Neuronal stem cell (in vitro differentiated cells): Measurements from ENCODE around the gene ZBTB20.

Experiments used
- DNase-seq: peaks from one replicate; pipeline ENCODE4 v3.0.0-alpha.2; 2013; ENCODE audit warnings: low spot score
- H2AFZ ChIP-seq: one replicate; pipeline ENCODE4 v1.6.1; 2013; ENCODE audit warnings: mild to moderate bottlenecking, low read length, inconsistent platforms
- H2AK5ac ChIP-seq: 2 replicates; pipeline ENCODE4 v1.6.1; 2013; ENCODE audit warnings: low read depth, mild to moderate bottlenecking, inconsistent platforms, low read length, moderate library complexity, mixed read lengths
- H2BK120ac ChIP-seq: 2 replicates; pipeline ENCODE4 v1.6.1; 2013; ENCODE audit warnings: low read depth, mild to moderate bottlenecking, inconsistent platforms, low read length, moderate library complexity, mixed read lengths
- H2BK12ac ChIP-seq: one replicate; pipeline ENCODE4 v1.6.1; 2013; ENCODE audit warnings: low read length, inconsistent platforms
- H2BK15ac ChIP-seq: 2 replicates; pipeline ENCODE4 v1.6.1; 2013; ENCODE audit warnings: mild to moderate bottlenecking, low read length, inconsistent platforms, mixed read lengths
- H2BK5ac ChIP-seq: one replicate; pipeline ENCODE4 v1.6.1; 2013; ENCODE audit warnings: inconsistent platforms, mild to moderate bottlenecking, low read length, moderate library complexity
- H3K14ac ChIP-seq: one replicate; pipeline ENCODE4 v1.6.1; 2013; ENCODE audit warnings: low read length, inconsistent platforms
- H3K18ac ChIP-seq: 2 replicates; pipeline ENCODE4 v1.6.1; 2013; ENCODE audit warnings: low read length, inconsistent platforms
- H3K23ac ChIP-seq: 2 replicates; pipeline ENCODE4 v1.6.1; 2013; ENCODE audit warnings: low read depth, mild to moderate bottlenecking, mixed read lengths, low read length, inconsistent platforms; ENCODE audit not compliant: poor library complexity
- H3K27ac ChIP-seq: replicated peaks from 3 replicates; pipeline ENCODE4 v1.5.1; 2013; ENCODE audit warnings: low read length, inconsistent platforms
- H3K27me3 ChIP-seq, 3 experiments: 2 replicates each; pipeline ENCODE4 v1.6.1; 2013; ENCODE audit warnings: low read length in 3 of 3, mild to moderate bottlenecking in 2 of 3, inconsistent platforms in 1 of 3, low read depth in 1 of 3, mixed read lengths in 1 of 3, moderate library complexity in 1 of 3; ENCODE audit not compliant: control insufficient read depth in 3 of 3, insufficient read depth in 3 of 3
- H3K36me3 ChIP-seq, 2 donors: replicated peaks in 1 of 2; 2 replicates each; pipeline ENCODE4 v1.6.1; 2013; ENCODE audit warnings: low read length in 2 of 2; ENCODE audit not compliant: control insufficient read depth in 2 of 2, insufficient read depth in 2 of 2
- H3K4ac ChIP-seq: 2 replicates; pipeline ENCODE4 v1.6.1; 2013; ENCODE audit warnings: inconsistent platforms, mild to moderate bottlenecking, low read length, moderate library complexity
- H3K4me1 ChIP-seq, 2 donors: 1 replicate in 1 of 2; 2 replicates in 1 of 2; pipeline ENCODE4 v1.6.1; 2013; ENCODE audit warnings: low read length in 2 of 2, low read depth in 1 of 2; ENCODE audit not compliant: control insufficient read depth in 2 of 2, insufficient read depth in 1 of 2
- H3K4me2 ChIP-seq: one replicate; pipeline ENCODE4 v1.6.1; 2013; ENCODE audit warnings: mild to moderate bottlenecking, low read length, inconsistent platforms; ENCODE audit not compliant: insufficient read depth, poor library complexity, severe bottlenecking
- H3K4me3 ChIP-seq, 2 donors: 2 replicates each; pipeline ENCODE4 v1.5.1; 2013; ENCODE audit warnings: low read length in 2 of 2, mild to moderate bottlenecking in 2 of 2, inconsistent platforms in 1 of 2, moderate library complexity in 1 of 2
- H3K79me1 ChIP-seq: one replicate; pipeline ENCODE4 v1.6.1; 2013; ENCODE audit warnings: low read depth, mild to moderate bottlenecking, inconsistent platforms, low read length, moderate library complexity
- H3K9ac ChIP-seq: one replicate; pipeline ENCODE4 v1.6.1; 2013; ENCODE audit warnings: mild to moderate bottlenecking, low read depth, low read length, inconsistent platforms; ENCODE audit not compliant: poor library complexity
- H3K9me3 ChIP-seq, 2 donors: replicated peaks in 1 of 2; 2 replicates each; pipeline versions ENCODE3 to v1.6.1; 2013; ENCODE audit warnings: low read length in 2 of 2, mild to moderate bottlenecking in 2 of 2, inconsistent platforms in 1 of 2, low read depth in 1 of 2, mixed read lengths in 1 of 2, moderate library complexity in 1 of 2; ENCODE audit not compliant: control insufficient read depth in 2 of 2, insufficient read depth in 1 of 2
- H4K8ac ChIP-seq: one replicate; pipeline ENCODE4 v1.6.1; 2013; ENCODE audit warnings: low read depth, mild to moderate bottlenecking, inconsistent platforms, low read length, moderate library complexity
- H4K91ac ChIP-seq: one replicate; pipeline ENCODE4 v1.6.1; 2013; ENCODE audit warnings: low read length, low read depth, mild to moderate bottlenecking, inconsistent platforms; ENCODE audit not compliant: poor library complexity
- WGBS, 2 donors: extraction: QIAGEN DNeasy Blood & Tissue Kit; methylation state at CpG; one replicate each; pipeline ENCODE4 v1.1.7; 2013; ENCODE audit warnings: missing lambda C conversion rate in 2 of 2, mixed read lengths in 1 of 2; ENCODE audit not compliant: insufficient read length in 2 of 2, insufficient replicate concordance in 1 of 2; ENCODE audit errors: extremely low coverage in 2 of 2; 5-methylcytosine and 5-hydroxymethylcytosine counted together

Gene ZBTB20

GRCh38 chr3:115127208-115127607 is 19.9 kb downstream of the ZBTB20 start:
- Histone ChIP-seq H3K4me1 (no peaks in the 10 kb centered on the region), H3K36me3 (no peaks in the 10 kb centered on the region), H3K23ac (no peak overlapping the region), H4K8ac (no peak overlapping the region), H3K4me2 (no peak overlapping the region), H2AK5ac (no peak overlapping the region), H2BK5ac (no peak overlapping the region), H3K27me3 (no peaks in the 10 kb centered on the region), H2BK15ac (no peak overlapping the region), H3K14ac (no peak overlapping the region), H3K4ac (no peak overlapping the region), H3K79me1 (no peaks in the 10 kb centered on the region), H3K27ac (no peak overlapping the region), H3K9ac (no peak overlapping the region), H4K91ac (no peak overlapping the region), H2BK120ac (no peak overlapping the region), H3K4me3 (no peak overlapping the region), H3K18ac (no peak overlapping the region), H2AFZ (no peak overlapping the region), H2BK12ac (no peak overlapping the region), H3K9me3 (no peaks in the 10 kb centered on the region)
- no CpG with 5 or more reads among the region's 3 CpGs for WGBS, 2 donors
- no peak for DNase-seq

DNA sequence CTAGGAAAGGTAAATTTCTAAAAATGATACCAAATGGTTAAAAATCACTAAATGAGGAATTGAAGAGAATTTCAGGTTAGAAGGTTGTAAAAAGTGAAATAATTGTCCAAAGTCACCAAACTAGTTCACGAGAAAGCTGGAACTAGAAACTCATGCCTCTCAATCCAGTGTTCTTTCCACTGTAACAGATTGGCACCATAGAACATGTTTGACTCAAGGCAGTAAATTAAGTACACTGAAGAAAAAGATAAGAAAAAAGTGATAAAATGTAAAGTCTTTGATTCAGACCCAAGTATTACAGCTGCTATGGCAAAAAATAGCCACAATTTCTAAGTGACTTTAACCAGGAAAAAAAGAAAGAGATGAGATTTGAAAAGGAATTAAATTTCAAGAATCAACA is 26.5 kb downstream of the ZBTB20 start:
- Histone ChIP-seq H2AK5ac (no peak overlapping the region), H3K14ac (no peak overlapping the region), H3K4ac (no peak overlapping the region), H2AFZ (no peak overlapping the region), H3K4me1 (no peaks in the 10 kb centered on the region), H4K8ac (no peak overlapping the region), H3K9me3 (no peaks in the 10 kb centered on the region), H3K4me2 (no peak overlapping the region), H3K9ac (no peak overlapping the region), H3K23ac (no peak overlapping the region), H3K27me3 (no peaks in the 10 kb centered on the region), H3K36me3 (no peaks in the 10 kb centered on the region), H3K4me3 (no peak overlapping the region), H3K79me1 (no peaks in the 10 kb centered on the region), H2BK12ac (no peak overlapping the region), H4K91ac (no peak overlapping the region), H2BK5ac (no peak overlapping the region), H3K18ac (no peak overlapping the region), H2BK15ac (no peak overlapping the region), H2BK120ac (no peak overlapping the region), H3K27ac (no peak overlapping the region)
- no CpG with 5 or more reads among the region's 1 CpG for WGBS, 2 donors
- DNase-seq, result no peak

- Histone ChIP-seq H3K4me2 (no peak overlapping the region), H2BK120ac (no peak overlapping the region)
- WGBS, 2 donors, result no CpG with 5 or more reads among the region's 1 CpG
These were observed 33.7 kb downstream of the ZBTB20 start for GRCh38 chr3:115113367-115113766.

GRCh38 chr3:115111632-115112031 is 35.5 kb downstream of the ZBTB20 start:
- WGBS, 2 donors, result no CpG with 5 or more reads among the region's 1 CpG

More at GRCh38 chr3:115113367-115113766, 33.7 kb downstream of the ZBTB20 start:
- H3K79me1 ChIP-seq, result no peaks in the 10 kb centered on the region
- no peak overlapping the region for H2BK15ac ChIP-seq
- H2BK5ac ChIP-seq, result no peak overlapping the region
- H2AFZ ChIP-seq, result no peak overlapping the region
- H3K9ac ChIP-seq, result no peak overlapping the region
- no peak overlapping the region for H3K18ac ChIP-seq
- H3K23ac ChIP-seq, result no peak overlapping the region
- H3K36me3 ChIP-seq, result no peaks in the 10 kb centered on the region
- H2BK12ac ChIP-seq, result no peak overlapping the region
- no peak overlapping the region for H4K8ac ChIP-seq
- no peak for DNase-seq
- no peak overlapping the region for H3K4ac ChIP-seq
- peaks cover 2 to 4% of the 10 kb centered on the region in 2 donors for H3K4me1 ChIP-seq
- no peak overlapping the region for H3K27ac ChIP-seq
- H2AK5ac ChIP-seq, result no peak overlapping the region
- H3K27me3 ChIP-seq, result no peaks in the 10 kb centered on the region
- H3K14ac ChIP-seq, result no peak overlapping the region
- no peaks in the 10 kb centered on the region for H3K9me3 ChIP-seq
- H4K91ac ChIP-seq, result no peak overlapping the region
- H3K4me3 ChIP-seq, result no peak overlapping the region

More at GRCh38 chr3:115111632-115112031, 35.5 kb downstream of the ZBTB20 start:
- H3K27me3 ChIP-seq, result no peaks in the 10 kb centered on the region
- no peaks in the 10 kb centered on the region for H3K36me3 ChIP-seq
- H4K8ac ChIP-seq, result no peak overlapping the region
- peaks cover 2 to 4% of the 10 kb centered on the region in 2 donors for H3K4me1 ChIP-seq
- no peak overlapping the region for H2AFZ ChIP-seq
- no peak overlapping the region for H3K4me2 ChIP-seq
- H3K14ac ChIP-seq, result no peak overlapping the region
- DNase-seq, result no peak
- no peak overlapping the region for H3K27ac ChIP-seq
- no peak overlapping the region for H3K4ac ChIP-seq
- no peak overlapping the region for H2BK12ac ChIP-seq
- no peaks in the 10 kb centered on the region for H3K9me3 ChIP-seq
- H2BK120ac ChIP-seq, result no peak overlapping the region
- H3K23ac ChIP-seq, result no peak overlapping the region
- H2AK5ac ChIP-seq, result no peak overlapping the region
- H4K91ac ChIP-seq, result no peak overlapping the region
- no peaks in the 10 kb centered on the region for H3K79me1 ChIP-seq
- no peak overlapping the region for H2BK15ac ChIP-seq
- H2BK5ac ChIP-seq, result no peak overlapping the region
- H3K4me3 ChIP-seq, result no peak overlapping the region
- H3K9ac ChIP-seq, result no peak overlapping the region
- H3K18ac ChIP-seq, result no peak overlapping the region
